NAMALWA (cell line): ENCODE results near the gene CCDC177.
"Not testable (repeated sequence)": the region's sequence is repeated elsewhere in the genome, so short reads cannot be mapped to it uniquely, and the experiment has no call there.

Experiments used
- DNase-seq: peaks from one replicate; pipeline ENCODE4 v3.0.0-alpha.2; 2015; ENCODE audit warnings: low spot score

CCDC177 gene

DNA sequence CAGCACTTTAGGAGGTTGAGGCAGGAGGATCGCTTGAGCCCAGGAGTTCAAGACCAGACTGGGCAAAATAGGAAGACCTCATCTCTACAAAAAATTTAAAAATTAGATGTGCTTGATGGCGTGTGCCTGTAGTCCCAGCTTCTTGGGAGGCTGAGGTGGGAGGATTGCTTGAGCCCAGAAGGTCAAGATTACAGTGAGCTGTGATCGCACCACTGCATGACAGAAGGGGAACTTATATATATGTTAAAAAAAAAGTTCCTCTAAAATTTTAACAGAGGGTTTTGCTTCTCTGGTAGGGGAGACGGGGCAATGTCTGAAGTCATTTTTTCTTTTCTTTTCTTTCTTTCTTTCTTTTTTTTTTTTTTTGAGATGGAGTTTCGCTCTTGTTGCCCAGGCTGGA, 24.8 kb upstream of the CCDC177 start:
- not testable (repeated sequence) for DNase-seq

DNA sequence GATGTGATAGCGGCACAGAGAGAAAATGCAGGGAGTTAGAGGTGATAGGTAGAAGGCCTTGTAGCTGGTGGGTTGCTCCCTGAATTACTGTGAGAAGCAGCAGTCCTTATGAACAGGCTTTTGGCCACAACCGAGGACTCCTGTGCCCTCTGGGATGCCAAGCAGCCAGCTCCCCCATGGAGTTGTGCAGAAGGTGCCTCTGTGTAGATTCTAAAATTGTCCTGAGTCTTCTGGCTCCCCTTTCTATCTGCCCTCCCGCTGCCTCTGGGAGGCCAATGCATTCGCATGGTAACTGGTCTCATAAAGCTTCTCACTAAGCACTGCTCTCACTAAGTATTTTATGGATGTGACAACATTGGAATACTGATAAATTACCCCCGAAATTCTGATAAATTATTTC, 20.7 kb upstream of the CCDC177 start:
- DNase-seq = no peak

DNA sequence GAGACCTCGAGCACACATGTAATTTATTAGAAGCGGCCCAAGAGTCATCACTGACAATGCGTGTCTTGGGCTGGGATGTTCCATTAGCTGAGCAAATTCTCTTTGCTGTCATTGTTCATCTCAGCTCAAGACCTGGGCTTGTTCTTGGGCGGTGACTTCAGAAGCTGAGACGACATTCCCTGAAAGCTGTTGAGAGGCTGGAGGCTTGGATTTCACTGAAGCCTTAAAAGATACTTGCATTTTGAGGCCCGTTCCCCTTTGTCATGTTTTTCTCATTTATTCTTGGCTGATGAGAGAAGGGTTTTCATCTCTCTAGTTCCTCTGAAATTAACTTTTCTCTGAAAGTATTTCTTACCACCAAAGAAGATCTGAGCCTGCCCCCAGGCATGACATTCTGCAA, 20.2 kb upstream of the CCDC177 start:
- no peak for DNase-seq

DNA sequence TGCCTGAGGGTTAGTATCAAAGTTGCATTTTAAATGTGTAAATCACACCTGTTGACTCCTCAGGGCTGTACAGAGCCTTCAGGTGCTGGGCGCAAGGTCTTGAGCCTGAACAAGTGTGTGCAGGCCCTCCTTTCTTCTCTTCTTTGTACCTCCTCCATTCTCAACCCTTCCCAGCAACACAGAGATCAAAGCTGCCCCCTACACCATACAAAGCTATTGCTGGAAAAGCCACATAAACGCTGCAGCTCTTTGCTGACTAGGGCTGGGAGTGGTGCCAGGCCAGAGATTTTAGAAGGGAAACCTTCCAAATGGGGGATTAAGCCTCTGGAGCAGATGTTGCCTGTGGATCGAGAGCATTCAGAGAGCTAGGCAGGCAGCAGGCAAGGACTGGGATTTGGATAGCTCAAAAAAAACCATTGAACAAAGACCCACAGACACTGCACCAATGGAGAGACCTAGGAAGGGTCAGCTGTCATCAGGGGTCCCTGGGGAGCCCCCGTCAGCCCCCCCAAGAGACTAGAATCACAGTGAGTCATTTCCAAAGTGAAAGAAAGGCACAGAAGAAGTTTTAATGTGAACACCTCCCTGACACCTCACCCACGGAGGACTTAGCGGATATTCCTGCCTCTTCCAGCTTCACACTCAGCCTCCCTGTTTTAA, 18.5 kb upstream of the CCDC177 start:
- no peak for DNase-seq

DNA sequence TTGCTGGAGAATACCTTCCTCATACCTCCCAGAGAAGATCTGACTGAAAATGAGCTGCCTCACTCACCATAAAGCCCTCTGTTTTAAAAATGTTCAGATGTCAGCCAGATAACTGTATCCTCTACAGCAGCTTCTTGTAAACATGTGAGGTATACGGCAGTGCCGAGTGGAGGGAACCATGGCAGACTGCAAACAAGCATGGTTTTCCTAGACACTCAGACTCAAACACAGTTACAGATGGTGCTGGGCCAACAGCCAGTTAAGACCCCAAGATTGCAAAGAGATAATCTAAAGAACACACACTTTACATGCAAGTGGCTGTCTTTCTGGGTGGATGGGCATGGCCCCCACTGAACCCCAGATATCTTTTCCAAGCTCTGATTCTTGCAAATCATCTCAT, 16.6 kb upstream of the CCDC177 start:
- no peak for DNase-seq

DNA sequence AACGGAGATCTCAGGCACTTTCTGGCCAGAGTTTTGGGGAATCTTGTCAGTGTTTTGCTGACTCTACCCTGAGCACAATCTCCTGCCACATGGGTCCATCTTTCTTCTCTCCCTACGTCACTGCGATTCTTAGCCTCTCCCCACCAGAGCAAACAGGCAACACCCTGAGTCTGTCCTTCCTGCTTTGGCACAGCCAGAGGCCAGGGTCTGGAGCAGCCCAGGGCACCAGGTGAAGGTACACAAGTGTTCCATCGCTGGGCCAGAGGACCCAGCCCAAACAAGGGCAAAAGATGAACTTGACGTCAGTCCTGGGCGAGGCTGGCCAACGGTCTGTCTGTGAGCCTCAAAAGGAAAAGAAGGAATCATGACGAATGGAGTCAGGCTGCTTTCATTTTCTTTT, 12.7 kb upstream of the CCDC177 start:
- no peak for DNase-seq

DNA sequence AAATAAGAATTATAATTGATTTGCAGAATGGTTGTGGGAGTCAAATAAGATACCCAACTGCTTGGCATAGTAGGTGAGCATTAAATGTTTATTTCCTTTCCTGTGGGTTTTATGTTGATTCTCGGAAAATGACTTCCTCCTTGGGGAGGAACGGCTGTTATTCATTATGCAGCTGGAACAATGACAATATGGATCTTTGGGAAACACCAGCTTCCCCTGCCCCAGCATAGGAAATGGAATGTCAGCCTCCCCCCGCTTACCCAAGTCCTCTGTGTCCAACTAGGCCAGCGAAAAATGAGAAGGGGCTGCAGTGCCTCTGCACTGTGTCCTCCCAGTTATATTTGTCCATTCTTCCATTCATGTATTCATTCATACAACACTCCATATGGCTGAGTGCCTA, 11.7 kb upstream of the CCDC177 start:
- no peak for DNase-seq

DNA sequence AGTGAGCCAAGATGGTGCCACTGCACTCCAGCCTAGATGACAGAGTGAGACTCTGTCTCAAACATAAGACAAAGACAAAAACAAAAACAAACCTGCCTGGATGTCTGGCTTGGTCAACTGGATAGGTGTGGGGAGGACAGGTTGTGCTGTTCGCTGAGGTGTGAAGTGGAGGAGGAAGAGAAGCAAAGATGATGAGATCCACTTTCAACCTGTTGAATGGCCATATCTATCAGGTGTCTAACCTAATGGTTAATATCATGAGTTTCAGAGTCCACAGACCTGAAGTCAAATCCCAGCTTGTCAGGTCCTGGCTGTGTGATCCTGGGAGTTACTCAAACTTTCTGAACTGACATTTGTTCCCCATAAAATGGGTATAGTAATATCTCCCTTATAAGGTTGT, 9.7 kb upstream of the CCDC177 start:
- DNase-seq = no peak

DNA sequence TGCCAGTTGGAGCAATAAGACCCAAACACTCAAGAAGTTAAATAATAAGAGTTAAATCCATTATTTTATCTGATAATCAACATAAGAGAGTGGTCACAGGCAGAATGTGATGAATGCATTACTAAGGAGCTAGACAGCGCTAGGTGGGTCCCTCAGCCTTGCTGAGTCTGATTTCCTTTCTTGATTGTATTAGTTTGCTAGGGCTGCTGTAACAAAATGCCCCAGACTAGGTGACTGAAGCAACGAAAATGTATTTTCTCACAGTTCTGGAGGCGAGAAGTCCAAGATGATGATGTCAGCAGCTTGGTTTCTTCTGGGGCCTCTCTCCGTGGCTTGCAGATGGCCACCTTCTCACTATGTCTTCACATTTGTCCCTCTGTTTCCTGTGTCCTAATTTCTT, 8.2 kb upstream of the CCDC177 start:
- DNase-seq = no peak

DNA sequence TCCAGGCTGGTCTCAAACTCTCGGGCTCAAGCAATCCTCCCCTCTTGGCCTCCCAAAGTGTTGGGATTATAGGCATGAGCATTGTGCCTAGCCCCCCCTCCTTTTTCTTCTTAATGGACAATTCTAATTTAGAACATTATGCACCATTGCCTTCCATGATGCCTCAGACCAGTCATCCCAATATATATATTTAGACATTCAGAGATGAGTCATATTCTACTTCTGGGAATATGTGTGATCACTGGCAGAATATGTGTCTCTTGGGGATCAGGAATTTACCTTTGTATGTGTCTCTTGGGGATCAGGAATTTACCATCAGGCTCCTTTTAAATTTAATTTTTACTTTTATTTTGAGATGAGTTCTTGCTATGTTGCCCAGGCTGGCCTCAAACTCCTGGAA, 7.5 kb upstream of the CCDC177 start:
- DNase-seq = no peak

DNA sequence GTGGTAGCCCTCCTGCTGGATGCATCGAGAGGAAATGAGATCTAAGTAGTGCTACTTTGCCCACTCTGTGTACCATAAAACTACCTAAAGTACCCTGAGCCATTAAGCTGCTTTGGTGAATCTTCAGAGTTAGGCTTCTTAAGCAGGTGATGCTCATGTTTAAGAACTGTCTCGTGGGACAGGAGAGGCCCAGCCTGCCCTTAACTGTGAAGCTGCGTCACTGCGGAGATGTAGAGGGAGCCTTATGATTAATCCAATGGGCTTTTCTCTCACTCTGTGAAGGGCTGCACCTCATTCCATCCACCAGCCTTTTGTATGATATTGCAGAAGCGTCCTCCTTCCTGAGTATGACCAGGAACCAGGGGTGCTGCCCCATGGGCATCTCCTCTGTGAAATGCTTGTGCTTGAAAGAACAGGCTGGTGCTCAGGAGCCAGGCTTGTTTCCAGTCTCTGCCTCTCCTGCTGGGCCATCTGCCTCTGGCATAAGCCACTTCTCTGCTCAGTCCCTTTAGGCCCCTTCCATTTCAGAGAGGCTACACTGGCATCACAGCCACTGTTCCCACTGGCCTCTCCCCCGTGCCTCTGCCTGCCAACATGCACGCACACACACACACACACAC, 6.8 kb upstream of the CCDC177 start:
- no peak for DNase-seq

DNA sequence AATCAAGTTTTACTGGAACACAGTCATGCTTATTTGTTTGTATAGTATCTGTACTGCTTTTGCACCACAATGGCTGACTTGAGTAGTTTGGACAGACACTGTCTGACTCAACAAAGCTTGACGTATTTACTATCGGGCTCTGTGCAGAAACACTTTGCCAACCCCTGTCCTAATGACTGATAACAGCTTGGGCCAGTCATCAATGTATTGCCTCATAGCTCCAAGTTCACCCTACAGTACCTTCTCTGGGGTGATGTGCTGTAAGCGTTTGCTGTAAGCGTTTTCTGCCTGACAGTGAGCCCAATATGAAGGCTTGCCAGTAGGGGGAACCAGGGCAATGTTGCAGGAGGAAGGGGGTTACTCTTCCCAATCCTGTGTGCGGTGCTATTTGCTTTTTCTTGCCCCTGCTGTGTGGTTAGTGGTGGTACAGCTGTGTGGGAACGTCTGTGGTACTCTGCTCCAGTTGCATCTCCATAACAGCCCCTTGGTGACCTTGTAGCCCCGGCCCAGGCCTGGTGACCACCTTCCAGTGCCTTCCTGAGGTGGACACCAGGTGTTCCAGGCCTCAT, 5.4 kb upstream of the CCDC177 start:
- peak; percentile 67 for DNase-seq

DNA sequence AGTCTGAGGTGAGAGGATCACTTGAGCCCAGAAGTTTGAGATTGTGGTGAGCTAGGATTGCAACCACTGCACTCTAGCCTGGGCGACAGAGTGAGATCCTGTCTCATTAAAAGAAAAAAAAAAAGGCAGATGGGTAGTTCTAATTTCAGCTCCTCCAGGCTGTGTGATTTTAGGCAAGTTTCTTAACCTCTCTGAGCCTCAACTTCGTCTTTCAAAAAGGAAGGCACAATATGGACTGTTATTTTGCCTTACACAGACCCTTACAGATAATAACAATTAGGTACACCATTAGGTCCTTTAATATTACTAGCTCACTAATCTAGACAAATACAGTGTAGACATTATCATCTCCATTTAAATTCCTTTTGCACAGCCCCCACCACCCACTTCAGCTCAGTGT, 4.8 kb upstream of the CCDC177 start:
- no peak for DNase-seq

DNA sequence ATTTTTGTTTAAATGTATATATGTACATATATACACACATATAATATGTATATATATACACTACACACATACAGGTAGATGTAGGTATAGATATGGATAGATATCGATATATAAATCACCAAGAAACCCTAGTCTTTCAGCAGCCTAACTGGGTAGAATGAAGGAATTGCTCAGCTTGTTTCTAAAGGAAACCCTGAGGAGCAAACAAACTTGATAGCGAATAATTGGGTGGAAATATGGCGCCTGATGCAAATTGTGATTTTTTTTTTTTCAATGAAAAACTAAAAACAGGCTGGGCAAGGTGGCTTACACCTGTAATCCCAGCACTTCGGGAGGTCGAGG, 254 bp upstream of the CCDC177 start:
- DNase-seq = no peak

DNA sequence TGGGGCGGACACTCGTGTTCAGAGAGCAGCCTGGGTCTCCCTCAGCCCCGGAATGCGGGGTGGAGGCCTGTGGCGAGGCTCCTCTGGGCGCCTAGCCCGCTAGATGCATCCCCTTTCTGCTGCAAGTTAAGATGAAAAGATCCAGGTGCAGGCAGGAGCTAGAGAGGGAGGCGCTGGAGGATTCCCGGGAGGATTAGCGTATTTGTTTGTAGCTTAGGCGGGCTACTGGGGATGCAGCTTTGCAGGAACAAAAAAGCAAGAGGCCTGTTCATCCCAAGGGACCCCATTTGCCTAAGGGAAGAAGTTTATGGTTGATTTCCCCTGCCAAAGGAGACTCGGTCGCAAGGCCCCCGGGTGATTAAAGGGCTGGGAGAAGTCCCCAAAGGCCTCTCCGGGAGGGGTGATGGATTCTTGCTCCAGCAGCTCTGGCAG, 824 bp downstream of the CCDC177 start:
- DNase-seq = no peak

DNA sequence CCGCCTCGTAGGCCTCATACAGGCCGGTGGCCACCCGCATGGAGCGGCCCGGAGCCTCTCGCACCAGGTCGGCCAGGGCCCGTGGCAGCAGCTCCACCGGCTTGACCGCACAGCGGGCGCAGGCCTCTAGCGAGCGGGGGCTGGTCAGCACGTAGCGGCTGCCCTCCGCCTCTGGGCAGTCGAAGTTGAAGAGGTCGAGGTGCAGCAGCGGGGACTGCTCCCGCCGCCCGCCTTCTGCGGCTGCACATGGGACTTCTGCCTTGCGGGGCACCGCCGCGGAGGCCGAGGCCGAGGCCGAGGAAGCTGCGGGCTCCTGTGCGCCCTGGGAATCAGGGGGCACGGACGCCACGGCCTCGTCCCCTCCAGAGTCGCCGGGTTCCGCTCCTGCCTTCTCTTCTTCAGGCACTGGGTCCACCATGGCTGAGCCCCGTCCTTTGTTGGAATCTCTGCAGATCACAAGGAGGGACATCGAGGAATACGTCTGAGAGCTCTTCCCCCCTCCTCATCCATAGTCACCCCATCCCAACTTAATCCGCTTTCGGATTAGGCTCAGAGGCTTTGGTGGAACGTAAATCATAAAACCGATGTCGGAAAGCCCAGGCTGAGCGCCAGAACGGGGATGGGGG, 1.4 kb downstream of the CCDC177 start:
- DNase-seq = no peak

DNA sequence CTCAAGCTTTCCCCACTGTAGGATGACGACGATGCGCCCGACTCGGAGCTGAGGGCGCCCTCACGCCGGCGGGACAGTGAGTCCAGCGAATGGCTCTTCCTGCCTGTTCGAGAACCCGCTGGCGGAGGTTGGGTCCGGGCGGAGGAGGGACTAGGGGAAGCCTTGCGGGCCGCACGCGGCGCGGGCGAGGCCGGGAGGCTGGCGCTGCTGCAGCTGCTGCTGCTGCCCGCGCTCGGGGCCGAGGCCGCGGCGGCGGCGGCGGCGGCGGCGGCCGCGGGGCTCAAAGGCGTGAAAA, 1.9 kb downstream of the CCDC177 start:
- DNase-seq = no peak

DNA sequence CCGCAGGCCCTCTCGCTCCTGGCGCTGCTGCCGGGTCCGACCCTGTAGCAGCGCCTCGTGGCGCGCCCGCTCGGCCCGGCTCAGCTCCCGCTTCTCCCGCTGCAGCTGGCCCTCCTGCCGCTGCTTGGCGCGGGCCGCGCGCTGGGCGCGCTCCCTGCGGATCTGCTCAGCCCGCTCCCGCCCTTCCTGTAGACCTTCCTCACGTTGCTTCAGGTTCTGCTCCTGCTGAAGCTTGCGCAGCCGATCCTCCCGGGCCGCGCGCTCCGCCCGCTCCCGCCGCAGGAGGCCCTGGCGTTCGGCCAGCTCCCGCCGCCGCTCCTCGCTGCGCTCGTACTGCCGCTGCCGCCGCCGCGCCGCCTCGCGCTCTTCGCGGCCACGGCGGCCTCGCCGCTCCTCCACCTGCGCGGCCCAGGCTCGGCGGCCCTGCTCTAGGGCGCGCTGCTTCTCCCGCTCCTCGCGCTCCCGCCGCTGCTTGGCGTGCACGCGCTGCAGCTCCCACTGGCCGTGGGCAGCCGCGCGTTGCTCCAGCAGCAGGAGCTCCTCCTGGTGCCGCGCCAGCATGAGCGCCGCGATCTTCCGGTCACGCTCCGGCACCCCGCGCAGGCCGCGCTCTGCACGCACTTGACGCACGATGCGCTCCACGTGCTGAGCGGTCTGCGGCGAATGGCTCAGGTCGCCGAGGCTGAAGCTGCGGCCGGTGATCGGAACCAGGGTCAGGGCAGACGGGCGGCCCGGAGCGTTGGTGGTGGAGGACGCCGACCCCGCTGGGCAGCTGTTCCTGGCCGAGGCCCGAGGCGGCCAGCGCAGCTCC, 2.4 kb downstream of the CCDC177 start:
- DNase-seq = no peak

DNA sequence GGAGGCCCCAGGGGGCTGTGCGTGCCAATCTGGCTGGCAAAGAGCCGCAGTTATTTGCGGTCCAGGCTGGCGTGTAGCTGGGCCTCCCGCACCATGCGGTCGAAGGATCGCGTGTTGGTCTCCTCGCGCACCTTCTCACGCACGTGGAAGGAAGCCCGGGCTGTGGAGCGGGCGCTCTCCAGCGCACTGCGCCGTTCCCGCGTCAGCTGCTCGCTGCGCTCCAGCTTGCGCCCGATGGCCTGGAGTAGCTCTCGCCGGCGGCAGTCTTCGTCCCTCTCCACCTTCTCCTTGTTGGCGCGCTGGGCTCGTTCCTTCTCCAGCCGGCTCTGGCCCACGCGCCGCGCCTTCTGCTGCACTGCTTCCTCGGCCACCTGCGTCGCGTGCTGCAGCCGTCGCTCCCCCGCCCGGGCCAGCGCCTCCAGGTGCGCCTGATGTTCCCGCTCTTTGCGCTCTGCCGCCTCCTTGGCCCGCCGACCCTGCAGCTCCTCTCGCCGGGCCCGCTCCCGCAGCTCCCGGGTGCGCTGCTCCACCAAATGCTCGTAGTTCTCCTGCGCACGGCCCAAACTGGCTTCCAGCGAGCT, 3.1 kb downstream of the CCDC177 start:
- DNase-seq = no peak

DNA sequence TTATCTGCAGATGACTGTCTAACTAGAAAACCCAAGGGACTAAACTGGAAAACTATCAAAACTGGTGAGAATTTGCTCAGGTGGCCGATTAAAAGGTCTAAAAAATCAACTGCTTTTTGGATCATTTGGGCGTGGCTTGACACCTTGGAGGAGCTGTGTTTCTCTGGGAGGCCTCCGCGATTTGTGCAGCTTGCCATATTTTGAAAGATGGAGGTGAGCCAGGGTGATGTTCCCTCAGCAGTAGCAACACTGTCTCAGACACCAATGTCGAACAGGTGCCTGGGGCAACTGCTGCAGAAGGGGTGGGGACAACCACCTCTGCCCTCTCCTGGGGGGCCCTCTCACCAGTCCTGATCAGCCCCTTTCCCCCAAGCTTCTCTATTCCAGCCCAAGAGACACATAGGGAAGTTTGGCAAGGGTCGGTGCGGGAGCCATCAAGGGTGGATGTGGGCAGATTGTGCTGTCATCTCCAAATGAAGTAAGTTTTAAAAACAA, 3.8 kb downstream of the CCDC177 start:
- no peak for DNase-seq

DNA sequence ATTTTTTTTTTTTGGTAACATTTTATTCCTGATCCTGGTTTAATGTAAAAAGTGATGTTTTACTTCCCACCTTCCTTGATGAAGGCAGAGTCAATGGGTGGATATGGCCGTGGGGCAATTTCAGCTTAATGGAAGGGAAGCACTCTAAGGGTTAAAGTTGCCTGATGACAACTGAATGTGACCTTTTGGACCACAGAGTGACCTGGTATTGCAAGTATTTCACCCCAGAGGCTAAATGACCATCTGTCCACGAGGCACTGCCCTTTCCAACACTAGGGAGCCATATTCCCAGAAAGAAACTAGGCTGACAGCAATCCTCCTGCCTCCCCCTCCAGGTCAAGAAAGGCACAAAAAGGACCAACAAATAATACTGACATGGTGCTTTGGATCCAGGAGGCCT, 4.8 kb downstream of the CCDC177 start:
- no peak for DNase-seq

DNA sequence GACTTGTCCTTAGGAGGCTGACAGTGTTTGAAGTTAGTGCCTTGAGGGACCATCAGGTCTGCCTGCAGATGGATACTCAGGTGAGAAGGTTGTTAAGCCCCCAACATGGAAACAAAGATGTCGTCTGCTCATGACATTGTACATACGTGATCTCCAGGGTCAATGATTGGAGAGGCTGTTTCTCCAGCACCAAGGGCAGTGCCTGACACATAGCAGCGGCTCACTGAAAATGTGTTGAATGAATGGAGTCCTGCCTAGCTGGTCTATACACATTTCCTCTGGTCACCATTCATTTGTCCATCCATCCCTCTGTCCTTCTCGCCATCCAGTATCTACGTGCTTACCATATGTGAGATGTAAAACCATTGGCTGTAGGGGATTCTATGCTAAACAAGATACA, 7.1 kb downstream of the CCDC177 start:
- DNase-seq = no peak
